Measurements from ENCODE around the gene CEP63. TPM values are rescaled to one million over a fixed set of nuclear protein-coding genes. Genes with fewer than 3 reads are reported as not detected.

CEP63 gene
- total RNA-seq, 3 donors from 2014 or later: 31.8 to 38.9 (median 33.1) TPM

GRCh38 chr3:134527538-134528186 is 41.8 kb downstream of the CEP63 start:
- Histone ChIP-seq H3K27ac (no peak overlapping the region), H3K4me3 (no peak overlapping the region), H3K4me1 (no peaks in the 10 kb centered on the region), H3K36me3 (no peaks in the 10 kb centered on the region), H3K9me3 (peaks cover 24 to 34% of the 10 kb centered on the region in 2 donors), H3K27me3 (no peaks in the 10 kb centered on the region)
- intact Hi-C loops (cut with DNase I; ENCODE audit: low total_unique reads): no loop called here
- TF ChIP-seq POLR2AphosphoS5 (IDR thresholded peaks at IDR 0.05): no peak
- DNase-seq (ENCODE audit: low spot score in 2 of 2): no peak

DNA sequence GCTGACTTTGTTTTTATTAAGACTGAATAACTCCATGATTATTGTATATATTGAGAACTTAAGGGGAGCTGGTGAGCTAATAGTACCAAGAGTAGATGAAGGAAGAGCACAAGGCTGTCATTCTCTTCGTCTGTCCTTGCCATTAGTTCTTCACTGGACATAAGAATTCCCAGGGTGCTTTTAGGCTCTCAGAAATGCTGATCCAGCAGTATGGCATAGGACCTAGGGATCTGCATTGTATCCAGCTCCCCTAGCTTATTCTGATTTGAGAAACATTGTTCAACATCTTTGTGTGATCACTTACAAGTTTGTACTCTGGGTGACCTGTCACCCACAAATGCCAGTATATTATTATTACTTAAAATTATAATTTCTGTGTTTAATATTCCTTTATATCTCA is 47.6 kb downstream of the CEP63 start:
- Histone ChIP-seq H3K4me1 (no peaks in the 10 kb centered on the region), H3K27ac (no peak overlapping the region), H3K9me3 (no peaks in the 10 kb centered on the region), H3K27me3 (no peaks in the 10 kb centered on the region), H3K4me3 (no peak overlapping the region), H3K36me3 (peaks cover 3% of the 10 kb centered on the region)
- TF ChIP-seq POLR2AphosphoS5 (IDR thresholded peaks at IDR 0.05) (no peak), CTCF (IDR thresholded peaks at IDR 0.05) (no peak), POLR2A (IDR thresholded peaks at IDR 0.05) (no peak)
- no peak for DNase-seq (ENCODE audit: low spot score in 2 of 2)
- intact Hi-C loops (cut with DNase I; ENCODE audit: low total_unique reads): no loop called here

GRCh38 chr3:134535186-134535970 is 49.5 kb downstream of the CEP63 start:
- no peak overlapping the region for H3K27ac ChIP-seq
- no peak overlapping the region for H3K4me3 ChIP-seq
- H3K27me3 ChIP-seq: no peaks in the 10 kb centered on the region
- DNase-seq (ENCODE audit: low spot score in 2 of 2): no peak
- intact Hi-C loops (cut with DNase I; ENCODE audit: low total_unique reads): no loop called here
- H3K36me3 ChIP-seq: peaks cover 3% of the 10 kb centered on the region
- no peaks in the 10 kb centered on the region for H3K9me3 ChIP-seq
- no peak for TF ChIP-seq POLR2A (IDR thresholded peaks at IDR 0.05)
- H3K4me1 ChIP-seq: no peaks in the 10 kb centered on the region

DNA sequence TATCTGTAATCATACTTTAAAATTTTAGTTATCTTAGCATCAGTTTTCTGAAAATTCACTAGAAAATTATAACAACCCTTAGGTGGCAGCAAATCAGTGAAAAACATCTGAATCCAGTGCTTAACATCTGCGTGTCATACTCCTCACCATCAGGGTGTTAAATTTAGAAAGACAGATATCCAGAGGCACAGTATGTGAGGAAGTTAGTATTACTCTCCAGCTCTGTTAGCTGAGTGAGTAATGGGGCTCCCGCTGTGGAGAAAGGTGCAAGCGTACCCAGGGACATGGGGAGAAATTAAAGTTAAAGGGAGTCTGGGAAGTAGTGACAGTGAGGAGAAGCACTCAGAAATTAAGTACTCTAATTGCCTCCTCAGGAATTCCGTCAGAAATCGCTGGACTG is 50.9 kb downstream of the CEP63 start:
- Histone ChIP-seq H3K27ac (no peak overlapping the region), H3K4me3 (no peak overlapping the region), H3K9me3 (no peaks in the 10 kb centered on the region), H3K4me1 (no peaks in the 10 kb centered on the region), H3K36me3 (peaks cover 3% of the 10 kb centered on the region), H3K27me3 (no peaks in the 10 kb centered on the region)
- intact Hi-C loops (cut with DNase I; ENCODE audit: low total_unique reads): no loop called here
- TF ChIP-seq POLR2A (IDR thresholded peaks at IDR 0.05) (no peak), CTCF (IDR thresholded peaks at IDR 0.05) (no peak), POLR2AphosphoS5 (IDR thresholded peaks at IDR 0.05) (no peak)
- no peak for DNase-seq (ENCODE audit: low spot score in 2 of 2)

GRCh38 chr3:134542287-134542958 is 56.6 kb downstream of the CEP63 start:
- Histone ChIP-seq H3K27ac (no peak overlapping the region), H3K9me3 (no peaks in the 10 kb centered on the region), H3K36me3 (no peaks in the 10 kb centered on the region), H3K4me3 (no peak overlapping the region), H3K4me1 (no peaks in the 10 kb centered on the region), H3K27me3 (no peaks in the 10 kb centered on the region)
- no peak for TF ChIP-seq POLR2A (IDR thresholded peaks at IDR 0.05)
- TF ChIP-seq POLR2AphosphoS5 (IDR thresholded peaks at IDR 0.05): no peak
- no peak for TF ChIP-seq CTCF (IDR thresholded peaks at IDR 0.05)
- intact Hi-C loops (cut with DNase I; ENCODE audit: low total_unique reads): no loop called here
- DNase-seq (ENCODE audit: low spot score in 2 of 2): no peak

GRCh38 chr3:134543113-134543512 is 57.3 kb downstream of the CEP63 start:
- TF ChIP-seq POLR2AphosphoS5 (IDR thresholded peaks at IDR 0.05) (no peak), POLR2A (IDR thresholded peaks at IDR 0.05) (no peak), CTCF (IDR thresholded peaks at IDR 0.05) (no peak)
- no peak overlapping the region for H3K27ac ChIP-seq
- H3K9me3 ChIP-seq: no peaks in the 10 kb centered on the region
- H3K4me1 ChIP-seq: no peaks in the 10 kb centered on the region
- intact Hi-C loops (cut with DNase I; ENCODE audit: low total_unique reads): no loop called here
- no peak for DNase-seq (ENCODE audit: low spot score in 2 of 2)
- no peaks in the 10 kb centered on the region for H3K27me3 ChIP-seq
- no peak overlapping the region for H3K4me3 ChIP-seq
- no peaks in the 10 kb centered on the region for H3K36me3 ChIP-seq

Measured in breast epithelium (tissue), 4 donors.